Measurements from ENCODE around the gene ROBO4.

Gene ROBO4

GRCh38 chr11:124872741-124873140 lies 24.9 kb downstream of the ROBO4 start:
- no peak for DNase-seq (ENCODE audit: low spot score)

GRCh38 chr11:124872280-124872679 lies 25.4 kb downstream of the ROBO4 start:
- DNase-seq (ENCODE audit: low spot score): no peak

- DNase-seq (ENCODE audit: low spot score): no peak
Measured at GRCh38 chr11:124870430-124870829, 27.2 kb downstream of the ROBO4 start.

GRCh38 chr11:124869856-124870387 lies 27.7 kb downstream of the ROBO4 start:
- DNase-seq (ENCODE audit: low spot score): no peak

- no peak for DNase-seq (ENCODE audit: low spot score)
Measured at GRCh38 chr11:124869331-124869730, 28.3 kb downstream of the ROBO4 start.

GRCh38 chr11:124868331-124869274 lies 29.1 kb downstream of the ROBO4 start:
- DNase-seq (ENCODE audit: low spot score): no peak

- no peak for DNase-seq (ENCODE audit: low spot score)
Measured at GRCh38 chr11:124867700-124868099, 30.0 kb downstream of the ROBO4 start.

- DNase-seq (ENCODE audit: low spot score): peak; percentile 34
Measured at GRCh38 chr11:124865902-124866851, 31.5 kb downstream of the ROBO4 start.

- DNase-seq (ENCODE audit: low spot score): no peak
Measured at GRCh38 chr11:124865181-124865901, 32.3 kb downstream of the ROBO4 start, which contains the start of gene ROBO3. Gene ROBO3, plus strand, starts transcription at chr11:124865432. Its CDS starts 146 bp downstream, at chr11:124865578.

GRCh38 chr11:124864892-124865180 lies 32.8 kb downstream of the ROBO4 start:
- DNase-seq (ENCODE audit: low spot score): no peak

GRCh38 chr11:124864176-124864891 lies 33.3 kb downstream of the ROBO4 start:
- no peak for DNase-seq (ENCODE audit: low spot score)

- DNase-seq (ENCODE audit: low spot score): no peak
Measured at GRCh38 chr11:124863826-124864165, 33.9 kb downstream of the ROBO4 start.

GRCh38 chr11:124863137-124863825 lies 34.4 kb downstream of the ROBO4 start:
- no peak for DNase-seq (ENCODE audit: low spot score)

- DNase-seq (ENCODE audit: low spot score): no peak
Measured at GRCh38 chr11:124861670-124862069, 36.0 kb downstream of the ROBO4 start.

- DNase-seq (ENCODE audit: low spot score): no peak
Measured at GRCh38 chr11:124859171-124859570, 38.5 kb downstream of the ROBO4 start.

GRCh38 chr11:124846070-124846673 lies 51.5 kb downstream of the ROBO4 start:
- DNase-seq (ENCODE audit: low spot score): no peak

GRCh38 chr11:124844664-124845079 lies 53.0 kb downstream of the ROBO4 start:
- no peak for DNase-seq (ENCODE audit: low spot score)

GRCh38 chr11:124843616-124843910 lies 54.1 kb downstream of the ROBO4 start:
- DNase-seq (ENCODE audit: low spot score): no peak

GRCh38 chr11:124842305-124842704 lies 55.4 kb downstream of the ROBO4 start:
- DNase-seq (ENCODE audit: low spot score): no peak

GRCh38 chr11:124841840-124842239 lies 55.8 kb downstream of the ROBO4 start:
- no peak for DNase-seq (ENCODE audit: low spot score)
